Vagina (tissue), 2 donors: ENCODE data around the gene FOXN3. TPM values are rescaled to one million over a fixed set of nuclear protein-coding genes. Genes with fewer than 3 reads are reported as not detected.
"Not testable (repeated sequence)": the region's sequence is repeated elsewhere in the genome, so short reads cannot be mapped to it uniquely, and the experiment has no call there.

Experiments used
- DNase-seq, 2 donors: peaks; one replicate each; pipeline ENCODE4 v3.0.0-alpha.2; 2017; ENCODE audit errors: extremely low spot score in 2 of 2
- H3K27ac ChIP-seq: fragments of 200-600 bp; sonication (generic); one replicate; pipeline ENCODE4 v1.5.1; 2019
- H3K27me3 ChIP-seq: fragments of 200-600 bp; sonication (generic); one replicate; pipeline ENCODE4 v1.5.1; 2019
- H3K36me3 ChIP-seq, 2 donors: fragments of 200-600 bp; sonication (generic); one replicate each; pipeline ENCODE4 v1.5.1; 2017 to 2019
- H3K4me1 ChIP-seq: fragments of 200-600 bp; sonication (generic); one replicate; pipeline ENCODE4 v1.5.1; 2019
- H3K4me3 ChIP-seq, 2 donors: fragments of 200-600 bp; sonication (generic); 1 replicate in 1 of 2; 2 replicates in 1 of 2; pipeline ENCODE4 v1.5.1; 2016 to 2019
- H3K9me3 ChIP-seq: fragments of 200-600 bp; sonication (generic); one replicate; pipeline ENCODE4 v1.5.1; 2019
- POLR2A ChIP-seq, 2 donors: fragments of 450-650 bp; IDR thresholded peaks; one replicate each; pipeline ENCODE4 v1.6.1; 2017; ENCODE audit warnings: antibody characterized with exemption in 2 of 2, mild to moderate bottlenecking in 2 of 2, moderate library complexity in 2 of 2
- POLR2AphosphoS5 ChIP-seq, 2 donors: sonication (generic); formaldehyde crosslinking; IDR thresholded peaks; one replicate each; pipeline ENCODE4 v1.9.0; 2017; ENCODE audit warnings: antibody characterized with exemption in 2 of 2, mild to moderate bottlenecking in 2 of 2, low read depth in 1 of 2; ENCODE audit not compliant: insufficient read depth in 1 of 2
- intact Hi-C: fragments of 100-400 bp; cut with DNase I; formaldehyde crosslinking; loops from one replicate; pipeline ENCODE4 v1.15.1; 2023
- total RNA-seq: library from RNA; depleted of rRNA; stranded (reverse); fragments of >200 nt; gene quantifications from one replicate; pipeline ENCODE4 v1.2.3, GENCODE V29; 2016
- TF ChIP-seq, protein P1 (sequence below), 3 experiments: fragments of 450-650 bp in 2 of 3; fragments of 200-600 bp in 1 of 3; sonication (generic) in 1 of 3; IDR thresholded peaks; one replicate each; pipeline ENCODE4 v1.5.1; 2017 to 2019; ENCODE audit warnings: antibody characterized with exemption in 3 of 3, mild to moderate bottlenecking in 2 of 3, moderate library complexity in 2 of 3

FOXN3 gene
- total RNA-seq, 1 donor from 2014 or later, result 111 TPM

DNA sequence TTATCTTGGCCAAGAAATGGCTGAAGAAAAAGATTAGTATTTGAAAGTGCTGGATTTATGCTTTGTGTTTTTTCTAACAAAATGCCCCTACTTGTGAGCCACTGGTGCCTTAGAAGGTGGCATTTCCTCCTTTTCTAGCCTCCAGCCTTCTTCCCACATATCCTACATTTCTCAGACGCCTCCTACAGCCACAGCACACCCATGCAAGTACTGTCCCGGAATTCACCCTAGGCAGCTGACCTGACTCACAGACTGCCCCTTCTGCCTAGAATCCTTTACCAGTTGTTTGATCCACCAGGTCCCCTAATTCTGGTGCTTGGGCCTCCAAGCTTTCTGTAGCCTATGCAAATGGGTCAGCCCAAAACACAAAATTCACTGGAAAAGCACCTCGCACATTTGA is 166.0 kb downstream of the FOXN3 start:
- H3K27ac ChIP-seq, result no peak overlapping the region
- H3K9me3 ChIP-seq, result no peaks in the 10 kb centered on the region
- peaks cover 47% of the 10 kb centered on the region for H3K4me1 ChIP-seq
- no peak overlapping the region for H3K4me3 ChIP-seq
- TF ChIP-seq, protein P1, sequence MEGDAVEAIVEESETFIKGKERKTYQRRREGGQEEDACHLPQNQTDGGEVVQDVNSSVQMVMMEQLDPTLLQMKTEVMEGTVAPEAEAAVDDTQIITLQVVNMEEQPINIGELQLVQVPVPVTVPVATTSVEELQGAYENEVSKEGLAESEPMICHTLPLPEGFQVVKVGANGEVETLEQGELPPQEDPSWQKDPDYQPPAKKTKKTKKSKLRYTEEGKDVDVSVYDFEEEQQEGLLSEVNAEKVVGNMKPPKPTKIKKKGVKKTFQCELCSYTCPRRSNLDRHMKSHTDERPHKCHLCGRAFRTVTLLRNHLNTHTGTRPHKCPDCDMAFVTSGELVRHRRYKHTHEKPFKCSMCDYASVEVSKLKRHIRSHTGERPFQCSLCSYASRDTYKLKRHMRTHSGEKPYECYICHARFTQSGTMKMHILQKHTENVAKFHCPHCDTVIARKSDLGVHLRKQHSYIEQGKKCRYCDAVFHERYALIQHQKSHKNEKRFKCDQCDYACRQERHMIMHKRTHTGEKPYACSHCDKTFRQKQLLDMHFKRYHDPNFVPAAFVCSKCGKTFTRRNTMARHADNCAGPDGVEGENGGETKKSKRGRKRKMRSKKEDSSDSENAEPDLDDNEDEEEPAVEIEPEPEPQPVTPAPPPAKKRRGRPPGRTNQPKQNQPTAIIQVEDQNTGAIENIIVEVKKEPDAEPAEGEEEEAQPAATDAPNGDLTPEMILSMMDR (IDR thresholded peaks at IDR 0.05), result no peak
- TF ChIP-seq POLR2AphosphoS5 (IDR thresholded peaks at IDR 0.05; ENCODE audit: insufficient read depth in 1 of 2, low read depth in 1 of 2) (no peak), POLR2A (IDR thresholded peaks at IDR 0.05) (no peak)
- H3K36me3 ChIP-seq, result no peaks in the 10 kb centered on the region
- intact Hi-C loops, result loop anchor here (5.0 kb wide), 1 partner anchor 1609 kb away; no protein-coding TSS in a partner anchor
- no peaks in the 10 kb centered on the region for H3K27me3 ChIP-seq
- no peak for DNase-seq

DNA sequence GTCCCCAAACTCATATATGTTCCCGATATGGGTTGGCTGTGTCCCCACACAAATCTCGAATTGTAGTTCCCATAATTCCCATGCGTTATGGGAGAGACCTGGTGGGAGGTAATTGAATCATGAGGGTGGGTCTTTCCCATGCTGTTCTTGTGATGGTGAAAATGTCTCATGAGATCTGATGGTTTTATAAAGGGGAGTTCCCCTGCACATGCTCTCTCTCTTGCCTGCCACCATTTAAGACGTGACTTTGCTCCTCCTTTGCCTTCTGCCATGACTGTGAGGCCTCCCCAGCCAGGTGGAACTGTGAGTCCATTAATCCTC is 166.4 kb downstream of the FOXN3 start:
- H3K9me3 ChIP-seq, DNase-seq, H3K36me3 ChIP-seq, H3K4me3 ChIP-seq, H3K27ac ChIP-seq, H3K27me3 ChIP-seq: not testable (repeated sequence)
- intact Hi-C loops, result loop anchor here (5.0 kb wide), 1 partner anchor 1608 kb away; no protein-coding TSS in a partner anchor
- H3K4me1 ChIP-seq, result peaks cover 47% of the 10 kb centered on the region

DNA sequence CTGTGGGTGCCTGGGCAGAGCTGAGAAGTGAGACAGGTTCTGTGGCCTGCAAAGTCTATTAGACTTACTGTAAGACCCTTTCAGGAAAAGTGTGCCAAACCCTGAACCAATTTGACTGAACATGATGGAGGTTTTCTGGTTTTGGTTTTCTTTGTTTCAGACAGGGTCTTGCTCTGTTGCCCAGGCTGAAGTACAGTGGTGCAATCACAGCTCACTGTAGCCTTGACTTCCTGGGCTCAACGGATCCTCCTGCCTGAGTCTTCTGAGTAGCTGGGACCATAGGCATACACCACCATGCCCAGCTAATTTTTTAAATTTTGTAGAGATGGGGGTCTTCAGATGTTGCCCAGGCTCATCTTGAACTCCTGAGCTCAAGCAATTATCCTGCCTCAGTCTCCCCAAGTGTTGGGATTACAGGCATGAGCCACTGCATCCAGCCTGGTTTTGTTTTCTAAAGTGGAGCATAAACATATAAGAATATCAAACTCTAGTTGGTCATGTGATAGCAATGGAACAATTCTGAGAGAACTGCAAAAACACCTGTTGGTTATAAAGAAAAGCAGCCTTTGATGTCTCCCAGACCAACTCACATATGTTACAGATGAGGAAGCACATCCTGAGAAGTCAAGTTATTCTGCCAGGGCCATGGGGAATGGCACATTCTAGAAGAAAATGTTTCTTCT is 166.9 kb downstream of the FOXN3 start:
- TF ChIP-seq POLR2A (IDR thresholded peaks at IDR 0.05) (no peak), POLR2AphosphoS5 (IDR thresholded peaks at IDR 0.05; ENCODE audit: insufficient read depth in 1 of 2, low read depth in 1 of 2) (no peak)
- TF ChIP-seq, protein P1 (IDR thresholded peaks at IDR 0.05), result no peak
- Histone ChIP-seq H3K9me3 (no peaks in the 10 kb centered on the region), H3K4me3 (no peak overlapping the region), H3K27ac (no peak overlapping the region), H3K27me3 (no peaks in the 10 kb centered on the region), H3K4me1 (peaks cover 46% of the 10 kb centered on the region), H3K36me3 (no peaks in the 10 kb centered on the region)
- no peak for DNase-seq
- intact Hi-C loops, result loop anchor here (5.0 kb wide), 1 partner anchor 1608 kb away; no protein-coding TSS in a partner anchor

DNA sequence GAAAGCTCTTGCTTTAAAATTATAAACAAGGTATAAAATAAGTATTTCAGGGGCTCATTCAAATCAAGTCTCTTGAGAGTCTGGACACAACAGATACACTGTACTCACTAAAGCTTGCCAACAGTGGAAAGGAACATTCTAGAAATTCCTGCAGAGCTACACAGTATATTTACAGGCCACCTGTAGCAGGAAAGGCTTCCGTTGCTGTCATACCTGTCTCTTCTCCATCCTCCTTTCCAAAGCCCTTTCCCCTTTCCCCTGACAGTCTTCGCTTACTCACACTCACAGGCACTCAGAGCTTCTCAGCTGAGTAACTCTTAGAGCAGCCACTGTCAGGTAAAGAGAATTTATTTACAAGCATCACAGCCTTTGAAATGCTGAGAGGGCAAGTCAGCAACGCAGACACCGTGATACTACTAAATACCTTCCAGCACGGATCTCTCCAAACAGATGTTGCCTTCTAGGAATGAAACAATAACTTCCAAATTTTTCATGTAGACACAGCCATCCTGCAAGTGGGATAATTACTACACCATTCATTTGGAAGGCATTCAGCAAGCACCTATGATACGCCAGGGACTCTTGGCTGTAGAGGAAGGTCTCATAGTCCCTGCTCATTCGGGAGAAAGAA is 167.9 kb downstream of the FOXN3 start:
- intact Hi-C loops, result no loop called here
- no peak overlapping the region for H3K4me3 ChIP-seq

DNA sequence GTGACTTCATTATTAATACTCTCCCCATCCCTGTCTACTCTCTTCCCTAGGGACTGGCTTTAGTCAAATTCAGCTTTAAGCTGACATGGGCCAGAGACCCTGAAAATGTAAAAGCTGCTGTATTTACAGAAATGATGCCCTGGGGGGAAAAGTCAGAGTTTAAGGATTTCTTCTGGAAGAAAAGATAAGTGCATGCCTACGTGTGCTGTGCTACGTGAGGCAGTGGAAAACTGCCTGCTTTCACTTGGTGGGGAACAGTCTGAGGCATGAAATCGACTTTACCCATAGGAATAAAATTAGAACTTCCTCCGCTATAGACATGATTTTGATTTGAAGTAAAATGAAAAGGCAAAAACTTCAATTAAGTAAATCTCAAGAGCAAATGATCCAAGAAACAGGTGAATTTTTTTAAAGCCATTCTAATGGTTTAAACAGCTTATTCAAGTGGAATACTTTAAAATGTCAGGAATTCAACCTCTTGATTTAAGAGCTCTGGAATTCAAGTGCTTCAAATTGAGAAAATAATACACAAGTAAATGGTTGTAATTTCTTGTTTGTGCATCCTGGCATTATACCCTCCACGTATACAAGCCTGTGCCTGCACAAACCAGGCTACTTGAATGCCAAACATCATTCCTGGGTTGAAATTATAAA is 168.5 kb downstream of the FOXN3 start:
- TF ChIP-seq POLR2AphosphoS5 (IDR thresholded peaks at IDR 0.05; ENCODE audit: insufficient read depth in 1 of 2, low read depth in 1 of 2), result no peak
- TF ChIP-seq, protein P1 (IDR thresholded peaks at IDR 0.05), result no peak
- no peak for TF ChIP-seq POLR2A (IDR thresholded peaks at IDR 0.05)
- Histone ChIP-seq H3K4me1 (peaks cover 33% of the 10 kb centered on the region), H3K36me3 (no peaks in the 10 kb centered on the region), H3K9me3 (no peaks in the 10 kb centered on the region), H3K4me3 (no peak overlapping the region), H3K27ac (no peak overlapping the region), H3K27me3 (no peaks in the 10 kb centered on the region)
- DNase-seq, result no peak
- intact Hi-C loops, result no loop called here

More for the DNA sequence above, 167.9 kb downstream of the FOXN3 start:
- no peak overlapping the region for H3K27ac ChIP-seq
- H3K27me3 ChIP-seq, result no peaks in the 10 kb centered on the region
- DNase-seq, result no peak
- H3K9me3 ChIP-seq, result no peaks in the 10 kb centered on the region
- H3K36me3 ChIP-seq, result no peaks in the 10 kb centered on the region
- H3K4me1 ChIP-seq, result peaks cover 37% of the 10 kb centered on the region
- TF ChIP-seq POLR2A (IDR thresholded peaks at IDR 0.05) (no peak), POLR2AphosphoS5 (IDR thresholded peaks at IDR 0.05; ENCODE audit: insufficient read depth in 1 of 2, low read depth in 1 of 2) (no peak)
- TF ChIP-seq, protein P1 (IDR thresholded peaks at IDR 0.05), result no peak
